ENCODE measurements around the gene PGC. TPM values are rescaled to one million over a fixed set of nuclear protein-coding genes. Genes with fewer than 3 reads are reported as not detected.

The PGC gene
- total and polyA plus RNA-seq, 2 of the 8 experiments (the other 6 are each of a cell fraction or from before 2014, with no cell fraction given): 0.09 TPM; not detected in 1

- no peaks in the 10 kb centered on the region; the same call in 1 of the 2 replicates for H3K23me2 ChIP-seq (ENCODE audit: low read depth, low read length)
- no peak overlapping the region for H3K4me2 ChIP-seq (ENCODE audit: insufficient read depth in 1 of 2, low read depth in 2 of 2, low read length in 2 of 2)
- H4K8ac ChIP-seq (ENCODE audit: extremely low read depth, insufficient read depth, low read length): no peak overlapping the region
- no peak overlapping the region for H2BK15ac ChIP-seq (ENCODE audit: low read length)
- no peak overlapping the region for H3K18ac ChIP-seq (ENCODE audit: extremely low read depth, low read length)
- H4K5ac ChIP-seq (ENCODE audit: insufficient read length, low read depth, low read length): no peak overlapping the region
- no peak overlapping the region for H3K14ac ChIP-seq (ENCODE audit: insufficient read length)
- no peak overlapping the region for H2BK12ac ChIP-seq (ENCODE audit: low read depth, low read length)
- POLR2A ChIA-PET (ENCODE audit: partially characterized antibody): no interaction called here
- no peaks in the 10 kb centered on the region for H3K9me3 ChIP-seq (ENCODE audit: insufficient read depth in 2 of 2, low read depth in 1 of 2, low read length in 1 of 2)
- H3K56ac ChIP-seq (replicated peaks; ENCODE audit: insufficient read length, low read depth, low read length): no peak overlapping the region
- H3K79me1 ChIP-seq (ENCODE audit: low read depth, low read length): no peaks in the 10 kb centered on the region
- H3K4ac ChIP-seq (replicated peaks; ENCODE audit: insufficient read length, low read depth, low read length): no peak overlapping the region
- no peak overlapping the region for H2AK5ac ChIP-seq (ENCODE audit: low read depth, low read length)
- no peak for DNase-seq (ENCODE audit: low read depth in 1 of 2, low spot score in 2 of 2)
- CTCF ChIA-PET (ENCODE audit: partially characterized antibody): interaction anchor here (1.4 to 10.4 kb wide), 5 partner anchors 12 to 120 kb away, joined by 3 to 99 read pairs (median 10); no protein-coding TSS in a partner anchor
- no peak overlapping the region for H3K9ac ChIP-seq (replicated peaks in 1 of 4; ENCODE audit: extremely low read depth in 1 of 4, low read depth in 3 of 4, low read length in 3 of 4)
- H3K4me3 ChIP-seq (ENCODE audit: extremely low read depth in 1 of 4, insufficient read depth in 2 of 4, low read depth in 3 of 4, low read length in 4 of 4): no peak overlapping the region
- no peak overlapping the region for H3K23ac ChIP-seq (ENCODE audit: insufficient read length)
- H2BK20ac ChIP-seq (ENCODE audit: low read length): no peak overlapping the region
- H3K4me1 ChIP-seq (replicated peaks in 1 of 4; ENCODE audit: control insufficient read depth in 3 of 4, insufficient read depth in 4 of 4, low read length in 3 of 4): peaks cover 0 to 10% (median 5%) of the 10 kb centered on the region in 4 experiments; a peak in 4 of 7 replicates
- no peaks in the 10 kb centered on the region for H3K36me3 ChIP-seq (ENCODE audit: control insufficient read depth in 2 of 4, insufficient read depth in 4 of 4, low read length in 3 of 4)
- no peak for FAIRE-seq
- no peak overlapping the region for H2AFZ ChIP-seq (ENCODE audit: low read length)
- H4K20me1 ChIP-seq (replicated peaks in 1 of 2; ENCODE audit: control insufficient read depth in 1 of 2, insufficient read depth in 2 of 2, low read length in 2 of 2): peaks cover 0 to 1% of the 10 kb centered on the region in 2 experiments
- no peak overlapping the region for H2BK120ac ChIP-seq (replicated peaks; ENCODE audit: low read depth, low read length)
- no peaks in the 10 kb centered on the region; a peak in 1 of 7 replicates for H3K27me3 ChIP-seq (replicated peaks in 1 of 4; ENCODE audit: control insufficient read depth in 3 of 4, extremely low read depth in 1 of 4, insufficient read depth in 3 of 4, low read length in 3 of 4)
- H3K79me2 ChIP-seq (ENCODE audit: control insufficient read depth in 1 of 2, insufficient read depth in 2 of 2, low read length in 2 of 2): no peaks in the 10 kb centered on the region
- no peak overlapping the region for H4K91ac ChIP-seq (replicated peaks; ENCODE audit: insufficient read length, low read length)
- no peak for TF ChIP-seq TAF1 (IDR thresholded peaks at IDR 0.05; ENCODE audit: low read depth, low read length)
- TF ChIP-seq CBX8 (IDR thresholded peaks at IDR 0.05; ENCODE audit: borderline replicate concordance, low read depth, low read length): no peak
- TF ChIP-seq FOSL1 (IDR thresholded peaks at IDR 0.05; ENCODE audit: insufficient read depth, low read depth, low read length): no peak
- no peak for TF ChIP-seq TEAD4 (IDR thresholded peaks at IDR 0.05; ENCODE audit: low read depth, low read length)
- no peak for TF ChIP-seq E2F6 (IDR thresholded peaks at IDR 0.05)
- TF ChIP-seq CTCF (IDR thresholded peaks at IDR 0.05; ENCODE audit: control extremely low read depth in 1 of 3, insufficient read depth in 1 of 3, low read depth in 1 of 3, low read length in 3 of 3): no peak
- no peak for TF ChIP-seq RXRA (IDR thresholded peaks at IDR 0.05; ENCODE audit: insufficient read depth, low read depth, low read length)
- no peak for TF ChIP-seq SIN3A (conservative IDR thresholded peaks at IDR 0.05 in 1 of 2, IDR thresholded peaks at IDR 0.05 in 1 of 2; ENCODE audit: low read depth in 1 of 2, low read length in 2 of 2)
- H3K27ac ChIP-seq (ENCODE audit: low read depth, low read length): no peak overlapping the region
- 90% methylated on average over 3 of the region's 3 CpGs; no CpG with 5 or more reads in 1 of the 2 experiments for WGBS, 2 experiments (ENCODE audit: extremely low coverage in 1 of 2, insufficient coverage in 1 of 2, insufficient read length in 1 of 2, insufficient replicate concordance in 2 of 2, low coverage in 1 of 2, low lambda C conversion rate in 2 of 2, missing lambda C conversion rate in 1 of 2)
- no peak overlapping the region for H2BK5ac ChIP-seq (ENCODE audit: low read depth, low read length)
Measured at GRCh38 chr6:41721414-41721813, 25.8 kb downstream of the PGC start.

All from H1 (cell line).